K562 (cell line): ENCODE data around the gene KRTAP10-9. TPM values are rescaled to one million over a fixed set of nuclear protein-coding genes. Genes with fewer than 3 reads are reported as not detected.

Source experiments
- ATAC-seq: fragments of 200-7000 bp; cut with Tn5 transposase; 3 replicates; pipeline ENCODE4 v1.9.1; 2020; ENCODE audit warnings: moderate library complexity
- BruUV-seq: library from RNA; stranded (reverse); fragments of 400-500 nt; replicated peaks from 2 replicates; lab custom pipeline; 2021; lab: Mats Ljungman, UMichigan
- CTCF ChIA-PET: fragments of 300-600 bp; formaldehyde crosslinking; extraction: SDS; loops from one replicate; lab custom pipeline; 2021; ENCODE audit warnings: low intra/inter-chr PET ratio; lab: Yijun Ruan, JAX
- POLR2A ChIA-PET: fragments of 300-600, 350-650 bp; sonication (Branson Sonifier 250); formaldehyde crosslinking; extraction: SDS; loops from one replicate; lab custom pipeline; 2021; ENCODE audit warnings: antibody characterized with exemption, inconsistent platforms; lab: Yijun Ruan, JAX
- DNase-seq, 4 experiments: peaks; one replicate each; pipeline versions ENCODE4 v3.0.0 to v3.0.0-alpha.2; 2011 to 2018; ENCODE audit warnings: low spot score in 3 of 4, mixed read lengths in 3 of 4; ENCODE audit errors: extremely low read depth in 1 of 4
- FAIRE-seq: peaks from 2 replicates; lab custom pipeline; 2011; peaks lifted over from hg19 to GRCh38; lab: Jason Lieb, UNC
- H2AFZ ChIP-seq: 2 replicates; pipeline ENCODE4 v1.6.0; 2011; ENCODE audit warnings: low read depth, low read length, control low read depth, inconsistent platforms
- H3K27ac ChIP-seq: fragments of 200-600 bp; 3 replicates; pipeline ENCODE4 v1.8.0; 2011; ENCODE audit warnings: low read depth, mild to moderate bottlenecking, control low read depth, inconsistent platforms, low read length, moderate library complexity, mixed read lengths; ENCODE audit errors: extremely low read depth
- H3K27me3 ChIP-seq, 2 experiments: fragments of 300-600 bp in 1 of 2; 2 replicates in 1 of 2; 3 replicates in 1 of 2; pipeline versions ENCODE4 v1.6.0 to v1.8.0; 2011; ENCODE audit warnings: inconsistent platforms in 2 of 2, low read length in 2 of 2, mild to moderate bottlenecking in 1 of 2, mixed read lengths in 1 of 2, moderate library complexity in 1 of 2; ENCODE audit not compliant: control insufficient read depth in 2 of 2, insufficient read depth in 2 of 2
- H3K36me3 ChIP-seq: fragments of 300-600 bp; 3 replicates; pipeline ENCODE4 v1.8.0; 2011; ENCODE audit warnings: mild to moderate bottlenecking, low read length, inconsistent platforms; ENCODE audit not compliant: control insufficient read depth, insufficient read depth
- H3K4me1 ChIP-seq, 2 experiments: fragments of 200-600 bp in 1 of 2; replicated peaks in 1 of 2; 2 replicates in 1 of 2; 3 replicates in 1 of 2; pipeline versions ENCODE4 v1.5.1 to v1.8.0; 2011; ENCODE audit warnings: inconsistent platforms in 2 of 2, low read length in 2 of 2, mild to moderate bottlenecking in 1 of 2, mixed read lengths in 1 of 2, moderate library complexity in 1 of 2; ENCODE audit not compliant: control insufficient read depth in 2 of 2, insufficient read depth in 2 of 2
- H3K4me2 ChIP-seq: 2 replicates; pipeline ENCODE4 v1.6.1; 2011; ENCODE audit warnings: low read length, control low read depth, inconsistent platforms, mixed read lengths; ENCODE audit not compliant: insufficient read depth
- H3K4me3 ChIP-seq: fragments of 200-600 bp; sonication (generic), shearing (Covaris generic); 2 replicates; pipeline ENCODE4 v1.5.1; 2016; ENCODE audit warnings: control low read depth, inconsistent platforms
- H3K79me2 ChIP-seq: fragments of 200-600 bp; 3 replicates; pipeline ENCODE4 v1.8.0; 2011; ENCODE audit warnings: low read length, inconsistent platforms; ENCODE audit not compliant: control insufficient read depth, insufficient read depth
- H3K9ac ChIP-seq, 2 experiments: 2 replicates each; pipeline versions ENCODE4 v1.6.0 to v1.6.1; 2011; ENCODE audit warnings: low read depth in 2 of 2, low read length in 2 of 2, control low read depth in 1 of 2, inconsistent platforms in 1 of 2, mild to moderate bottlenecking in 1 of 2, mixed read lengths in 1 of 2; ENCODE audit not compliant: insufficient read depth in 1 of 2
- H3K9me1 ChIP-seq: one replicate; pipeline ENCODE4 v1.6.0; 2011; ENCODE audit warnings: inconsistent platforms, mild to moderate bottlenecking, low read length, moderate library complexity; ENCODE audit not compliant: control insufficient read depth, insufficient read depth
- H3K9me3 ChIP-seq: replicated peaks from 2 replicates; pipeline ENCODE4 v1.5.1; 2011; ENCODE audit warnings: low read depth, low read length, inconsistent platforms; ENCODE audit not compliant: control insufficient read depth, insufficient read depth
- H4K20me1 ChIP-seq: replicated peaks from 2 replicates; pipeline ENCODE4 v1.6.1; 2011; ENCODE audit warnings: low read length, inconsistent platforms, mixed read lengths; ENCODE audit not compliant: control insufficient read depth, insufficient read depth
- E2F8 ChIP-seq: fragments of 450-650 bp; IDR thresholded peaks from 2 replicates; pipeline ENCODE4 v1.7.1; 2018; ENCODE audit warnings: mild to moderate bottlenecking, low read depth; ENCODE audit not compliant: partially characterized antibody
- FOXP1 ChIP-seq: sonication (generic); formaldehyde crosslinking; IDR thresholded peaks from 2 replicates; pipeline ENCODE4 v1.8.0; 2022; ENCODE audit warnings: mild to moderate bottlenecking, missing genetic modification reagents
- HOMEZ ChIP-seq: fragments of 250-450 bp; sonication (Bioruptor Pico); IDR thresholded peaks from 2 replicates; pipeline ENCODE4 v1.4.0; 2020; ENCODE audit warnings: mild to moderate bottlenecking, moderate library complexity
- KLF16 ChIP-seq: IDR thresholded peaks from 2 replicates; pipeline ENCODE4 v1.6.1; 2016; ENCODE audit warnings: antibody characterized with exemption
- RNF219 ChIP-seq: fragments of 250-450 bp; sonication (Bioruptor Pico); IDR thresholded peaks from 2 replicates; pipeline ENCODE4 v1.5.0; 2022; ENCODE audit warnings: mild to moderate bottlenecking
- TRIM28 ChIP-seq: fragments of 450-650 bp; IDR thresholded peaks from 2 replicates; pipeline ENCODE4 v1.6.1; 2017
- ZC3H4 ChIP-seq: sonication (generic); formaldehyde crosslinking; IDR thresholded peaks from 2 replicates; pipeline ENCODE4 v1.9.0; 2021; ENCODE audit warnings: missing genetic modification reagents, borderline replicate concordance
- ZNF318 ChIP-seq, 2 experiments: fragments of 450-650 bp; IDR thresholded peaks; 2 replicates each; pipeline ENCODE4 v1.6.1; 2016; ENCODE audit warnings: mild to moderate bottlenecking in 2 of 2, borderline replicate concordance in 1 of 2, low read depth in 1 of 2, moderate library complexity in 1 of 2
- WGBS: fragments of 100-300 bp; shearing (Covaris generic); methylation state at CpG from one replicate; pipeline ENCODE4 v1.1.6; 2016; ENCODE audit warnings: low coverage, mixed read lengths; ENCODE audit not compliant: insufficient coverage; ENCODE audit errors: missing lambda C conversion rate; 5-methylcytosine and 5-hydroxymethylcytosine counted together
- in situ Hi-C: fragments of 300-500 bp; cut with MboI; formaldehyde crosslinking; loops from 4 replicates; pipeline ENCODE4 v1.15.0; 2018; ENCODE audit warnings: inconsistent platforms, mixed read lengths
- intact Hi-C: fragments of 100-400 bp; cut with micrococcal nuclease; formaldehyde crosslinking; loops from 2 replicates; pipeline ENCODE4 v1.14.2; 2022
- polyA plus RNA-seq, 8 experiments: library from polyadenylated mRNA; depleted of rRNA in 4 of 8; stranded (reverse) in 5 of 8; unstranded in 3 of 8; fragments of >200 nt; fragmentation: Nextera tagmentation in 2 of 8; fragmentation: Illumina TruSeq in 1 of 8; extraction: Ambion mirVana in 2 of 8; extraction: Trizol in 1 of 8; gene quantifications; 2 replicates each; pipeline versions ENCODE4 v1.2.1 to v1.2.3, GENCODE V29; 2011 to 2014; ENCODE audit warnings: inconsistent platforms in 1 of 8, missing spikeins in 1 of 8
- total RNA-seq, 7 experiments: library from RNA; depleted of rRNA in 6 of 7; stranded (reverse); fragments of >200 nt in 6 of 7; fragmentation: Illumina TruSeq in 2 of 7; extraction: Trizol in 2 of 7; gene quantifications; 2 replicates each; pipeline versions ENCODE4 v1.2.1 to v1.2.3, GENCODE V29; 2011 to 2021; ENCODE audit warnings: low replicate concordance in 1 of 7

KRTAP10-9 gene
- total and polyA plus RNA-seq, 9 of the 15 experiments (the other 6 are each of a cell fraction or from before 2014, with no cell fraction given) = not detected

GRCh38 chr21:44664691-44665090, 37.8 kb downstream of the KRTAP10-9 start:
- no peak for TF ChIP-seq ZNF318 (IDR thresholded peaks at IDR 0.05; ENCODE audit: borderline replicate concordance in 1 of 2, low read depth in 1 of 2)
- no peak for TF ChIP-seq TRIM28
- TF ChIP-seq FOXP1 = no peak
- TF ChIP-seq KLF16 = no peak
- no peak for TF ChIP-seq RNF219 (CRISPR knock-in tag)
- TF ChIP-seq E2F8 = no peak
- TF ChIP-seq ZC3H4 (CRISPR knock-in tag) = no peak
- no peak for TF ChIP-seq HOMEZ (CRISPR knock-in tag)
- no TSS peak for BruUV-seq
- Histone ChIP-seq H4K20me1 (no peaks in the 10 kb centered on the region), H3K27ac (no peak overlapping the region), H3K79me2 (no peaks in the 10 kb centered on the region), H3K4me1 (no peaks in the 10 kb centered on the region), H3K4me3 (no peak overlapping the region), H3K9me1 (no peaks in the 10 kb centered on the region), H2AFZ (no peak overlapping the region), H3K4me2 (no peak overlapping the region), H3K9me3 (no peaks in the 10 kb centered on the region), H3K9ac (no peak overlapping the region), H3K27me3 (no peaks in the 10 kb centered on the region), H3K36me3 (no peaks in the 10 kb centered on the region)
- ATAC-seq (no peak), FAIRE-seq (no peak), DNase-seq (no peak)
- in situ Hi-C loops (no loop called here), intact Hi-C loops (no loop called here)
- ChIA-PET CTCF (no interaction called here), POLR2A (no interaction called here)
- 1% methylated on average over 5 of the region's 5 CpGs for WGBS
